HEK293 (cell line): ENCODE measurements around the gene KLHL6.

Experiments used
- CTCF ChIA-PET: fragments of 350-600 bp; formaldehyde crosslinking; extraction: SDS; loops from one replicate; lab custom pipeline; 2021; ENCODE audit warnings: antibody characterized with exemption; lab: Yijun Ruan, JAX
- POLR2A ChIA-PET: fragments of 300-600 bp; formaldehyde crosslinking; extraction: SDS; loops from one replicate; lab custom pipeline; 2020; ENCODE audit warnings: antibody characterized with exemption, inconsistent platforms; lab: Yijun Ruan, JAX
- H3K27ac ChIP-seq: fragments of 200-500 bp; sonication (Bioruptor generic); 2 replicates; pipeline ENCODE4 v1.5.1; 2014; ENCODE audit warnings: low read depth, low read length, control low read depth, inconsistent platforms; ENCODE audit errors: extremely low read depth
- H3K36me3 ChIP-seq, 2 experiments: fragments of 200-500 bp in 1 of 2; sonication (Bioruptor generic) in 1 of 2; 1 replicate in 1 of 2; 2 replicates in 1 of 2; pipeline ENCODE4 v1.5.1; 2014 to 2017; ENCODE audit warnings: inconsistent platforms in 2 of 2, low read length in 2 of 2; ENCODE audit not compliant: control insufficient read depth in 2 of 2, insufficient read depth in 1 of 2
- H3K4me1 ChIP-seq: fragments of 200-500 bp; sonication (Bioruptor generic); 2 replicates; pipeline ENCODE4 v1.5.1; 2014; ENCODE audit warnings: mild to moderate bottlenecking, low read length, inconsistent platforms; ENCODE audit not compliant: control insufficient read depth, insufficient read depth
- H3K4me3 ChIP-seq: 2 replicates; pipeline ENCODE4 v1.5.1; 2011; ENCODE audit warnings: low read depth, mild to moderate bottlenecking, control low read depth, low read length, moderate library complexity
- H3K9me3 ChIP-seq: fragments of 200-500 bp; sonication (Bioruptor generic); 2 replicates; pipeline ENCODE4 v1.5.1; 2014; ENCODE audit warnings: low read depth, low read length, inconsistent platforms; ENCODE audit not compliant: control insufficient read depth, insufficient read depth
- SETDB1 ChIP-seq: IDR thresholded peaks from one replicate; pipeline ENCODE4 v1.6.1; 2017; ENCODE audit warnings: mild to moderate bottlenecking, low read length, moderate library complexity, mixed read lengths; ENCODE audit not compliant: insufficient read length
- TRIM28 ChIP-seq: IDR thresholded peaks from 2 replicates; pipeline ENCODE4 v1.6.1; 2011; ENCODE audit warnings: low read length, control low read depth, borderline replicate concordance
- ZBTB17 ChIP-seq: fragments of 450-650 bp; formaldehyde crosslinking; IDR thresholded peaks from 2 replicates; pipeline ENCODE4 v1.5.1; 2016; ENCODE audit warnings: missing biosample characterization, missing genetic modification characterization
- ZBTB48 ChIP-seq: fragments of 450-650 bp; formaldehyde crosslinking; IDR thresholded peaks from 2 replicates; pipeline ENCODE4 v1.5.1; 2016; ENCODE audit warnings: missing biosample characterization, missing genetic modification characterization
- ZFP69B ChIP-seq: fragments of 450-650 bp; formaldehyde crosslinking; IDR thresholded peaks from 2 replicates; pipeline ENCODE4 v1.5.1; 2016; ENCODE audit warnings: missing biosample characterization, missing genetic modification characterization
- ZIC2 ChIP-seq: fragments of 450-650 bp; formaldehyde crosslinking; IDR thresholded peaks from 2 replicates; pipeline ENCODE4 v1.5.1; 2016; ENCODE audit warnings: missing biosample characterization, missing genetic modification characterization
- ZNF248 ChIP-seq: fragments of 450-650 bp; formaldehyde crosslinking; IDR thresholded peaks from 2 replicates; pipeline ENCODE4 v1.5.1; 2017; ENCODE audit warnings: missing biosample characterization, missing genetic modification characterization
- ZNF292 ChIP-seq: fragments of 450-650 bp; formaldehyde crosslinking; IDR thresholded peaks from 2 replicates; pipeline ENCODE4 v1.5.1; 2016; ENCODE audit warnings: low read depth, missing biosample characterization, missing genetic modification characterization, borderline replicate concordance
- ZNF610 ChIP-seq: fragments of 450-650 bp; formaldehyde crosslinking; IDR thresholded peaks from 2 replicates; pipeline ENCODE4 v1.5.1; 2016; ENCODE audit warnings: missing biosample characterization, missing genetic modification characterization, borderline replicate concordance
- ZNF654 ChIP-seq: fragments of 450-650 bp; formaldehyde crosslinking; IDR thresholded peaks from 2 replicates; pipeline ENCODE4 v1.5.1; 2016; ENCODE audit warnings: low read depth, missing biosample characterization, missing genetic modification characterization
- ZNF785 ChIP-seq: fragments of 450-650 bp; formaldehyde crosslinking; IDR thresholded peaks from 2 replicates; pipeline ENCODE4 v1.5.1; 2016; ENCODE audit warnings: missing biosample characterization, missing genetic modification characterization
- ZSCAN30 ChIP-seq: fragments of 450-650 bp; IDR thresholded peaks from 2 replicates; pipeline ENCODE4 v1.5.1; 2018; ENCODE audit warnings: missing biosample characterization, mild to moderate bottlenecking, missing genetic modification characterization, moderate library complexity
- TF ChIP-seq, protein P1 (sequence below): fragments of 450-650 bp; formaldehyde crosslinking; IDR thresholded peaks from 2 replicates; pipeline ENCODE4 v1.5.1; 2016; ENCODE audit warnings: missing biosample characterization, missing genetic modification characterization
- TF ChIP-seq, protein P2 (sequence below): fragments of 450-650 bp; formaldehyde crosslinking; IDR thresholded peaks from 2 replicates; pipeline ENCODE4 v1.5.1; 2016; ENCODE audit warnings: missing biosample characterization, missing genetic modification characterization
- TF ChIP-seq, protein P3 (sequence below): fragments of 450-650 bp; formaldehyde crosslinking; conservative IDR thresholded peaks from 2 replicates; pipeline ENCODE4 v1.5.1; 2016; ENCODE audit warnings: low read depth, missing biosample characterization, missing genetic modification characterization
- TF ChIP-seq, protein P4 (sequence below): IDR thresholded peaks from 2 replicates; pipeline ENCODE4 v1.6.1; 2011; ENCODE audit warnings: mild to moderate bottlenecking, low read depth, low read length, borderline replicate concordance

KLHL6 gene

DNA sequence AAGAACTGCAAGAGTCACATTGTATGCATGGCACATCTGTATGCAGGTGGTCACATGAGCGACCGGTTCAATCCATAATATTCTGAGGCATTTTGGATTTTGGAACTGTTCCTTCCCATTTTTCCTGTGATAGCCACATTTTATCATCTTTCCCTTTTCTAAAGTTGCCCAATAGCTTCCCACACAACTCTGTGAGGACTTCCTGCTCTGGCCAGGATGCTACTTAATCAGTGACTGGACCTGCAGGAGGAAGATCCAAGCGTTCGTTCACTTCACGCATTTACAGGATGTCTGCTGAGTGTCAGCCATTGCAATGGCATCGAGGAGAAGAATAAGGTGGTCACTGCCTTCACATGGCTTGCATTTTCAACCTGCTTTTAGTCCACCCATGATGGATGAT, 9.8 kb downstream of the KLHL6 start (continued):
- TF ChIP-seq ZFP69B (tag by site-specific recombination): no peak

DNA sequence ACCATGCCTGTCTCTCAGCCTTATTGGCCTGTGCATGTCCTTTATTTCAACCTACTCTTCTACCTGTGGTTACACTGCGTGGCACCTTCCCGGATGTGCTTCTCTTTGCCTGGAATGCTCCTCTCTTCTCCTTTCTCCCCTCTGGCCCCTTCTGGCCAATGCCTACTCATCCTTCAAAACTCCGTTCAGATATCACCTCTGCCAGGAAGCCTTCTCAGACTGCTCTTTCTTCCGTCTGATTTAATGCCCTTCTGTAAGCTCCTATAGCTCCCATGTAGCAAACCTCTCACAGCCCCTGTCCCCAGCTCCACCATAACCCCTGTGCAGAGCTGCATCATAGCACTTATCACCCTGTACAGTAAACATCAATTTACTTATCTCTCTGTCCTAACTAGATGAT, 13.2 kb downstream of the KLHL6 start:
- POLR2A ChIA-PET: no interaction called here
- Histone ChIP-seq H3K9me3 (no peaks in the 10 kb centered on the region), H3K4me1 (no peaks in the 10 kb centered on the region), H3K27ac (no peak overlapping the region), H3K4me3 (no peak overlapping the region), H3K36me3 (no peaks in the 10 kb centered on the region)
- TF ChIP-seq, protein P1, sequence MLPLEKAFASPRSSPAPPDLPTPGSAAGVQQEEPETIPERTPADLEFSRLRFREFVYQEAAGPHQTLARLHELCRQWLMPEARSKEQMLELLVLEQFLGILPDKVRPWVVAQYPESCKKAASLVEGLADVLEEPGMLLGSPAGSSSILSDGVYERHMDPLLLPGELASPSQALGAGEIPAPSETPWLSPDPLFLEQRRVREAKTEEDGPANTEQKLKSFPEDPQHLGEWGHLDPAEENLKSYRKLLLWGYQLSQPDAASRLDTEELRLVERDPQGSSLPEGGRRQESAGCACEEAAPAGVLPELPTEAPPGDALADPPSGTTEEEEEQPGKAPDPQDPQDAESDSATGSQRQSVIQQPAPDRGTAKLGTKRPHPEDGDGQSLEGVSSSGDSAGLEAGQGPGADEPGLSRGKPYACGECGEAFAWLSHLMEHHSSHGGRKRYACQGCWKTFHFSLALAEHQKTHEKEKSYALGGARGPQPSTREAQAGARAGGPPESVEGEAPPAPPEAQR (tag by site-specific recombination): no peak
- no peak for TF ChIP-seq ZBTB48 (tag by site-specific recombination)
- TF ChIP-seq ZNF610 (tag by site-specific recombination): no peak
- no peak for TF ChIP-seq ZIC2 (tag by site-specific recombination)
- no peak for TF ChIP-seq ZBTB17 (tag by site-specific recombination)
- TF ChIP-seq ZNF785 (tag by site-specific recombination): no peak
- TF ChIP-seq ZSCAN30 (tag by site-specific recombination): no peak
- TF ChIP-seq ZNF654: no peak
- TF ChIP-seq ZNF248: no peak
- no peak for TF ChIP-seq TRIM28
- TF ChIP-seq ZNF292 (tag by site-specific recombination): no peak
- TF ChIP-seq SETDB1: no peak
- TF ChIP-seq, protein P2, sequence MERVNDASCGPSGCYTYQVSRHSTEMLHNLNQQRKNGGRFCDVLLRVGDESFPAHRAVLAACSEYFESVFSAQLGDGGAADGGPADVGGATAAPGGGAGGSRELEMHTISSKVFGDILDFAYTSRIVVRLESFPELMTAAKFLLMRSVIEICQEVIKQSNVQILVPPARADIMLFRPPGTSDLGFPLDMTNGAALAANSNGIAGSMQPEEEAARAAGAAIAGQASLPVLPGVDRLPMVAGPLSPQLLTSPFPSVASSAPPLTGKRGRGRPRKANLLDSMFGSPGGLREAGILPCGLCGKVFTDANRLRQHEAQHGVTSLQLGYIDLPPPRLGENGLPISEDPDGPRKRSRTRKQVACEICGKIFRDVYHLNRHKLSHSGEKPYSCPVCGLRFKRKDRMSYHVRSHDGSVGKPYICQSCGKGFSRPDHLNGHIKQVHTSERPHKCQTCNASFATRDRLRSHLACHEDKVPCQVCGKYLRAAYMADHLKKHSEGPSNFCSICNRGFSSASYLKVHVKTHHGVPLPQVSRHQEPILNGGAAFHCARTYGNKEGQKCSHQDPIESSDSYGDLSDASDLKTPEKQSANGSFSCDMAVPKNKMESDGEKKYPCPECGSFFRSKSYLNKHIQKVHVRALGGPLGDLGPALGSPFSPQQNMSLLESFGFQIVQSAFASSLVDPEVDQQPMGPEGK (tag by site-specific recombination): no peak
- TF ChIP-seq, protein P3, sequence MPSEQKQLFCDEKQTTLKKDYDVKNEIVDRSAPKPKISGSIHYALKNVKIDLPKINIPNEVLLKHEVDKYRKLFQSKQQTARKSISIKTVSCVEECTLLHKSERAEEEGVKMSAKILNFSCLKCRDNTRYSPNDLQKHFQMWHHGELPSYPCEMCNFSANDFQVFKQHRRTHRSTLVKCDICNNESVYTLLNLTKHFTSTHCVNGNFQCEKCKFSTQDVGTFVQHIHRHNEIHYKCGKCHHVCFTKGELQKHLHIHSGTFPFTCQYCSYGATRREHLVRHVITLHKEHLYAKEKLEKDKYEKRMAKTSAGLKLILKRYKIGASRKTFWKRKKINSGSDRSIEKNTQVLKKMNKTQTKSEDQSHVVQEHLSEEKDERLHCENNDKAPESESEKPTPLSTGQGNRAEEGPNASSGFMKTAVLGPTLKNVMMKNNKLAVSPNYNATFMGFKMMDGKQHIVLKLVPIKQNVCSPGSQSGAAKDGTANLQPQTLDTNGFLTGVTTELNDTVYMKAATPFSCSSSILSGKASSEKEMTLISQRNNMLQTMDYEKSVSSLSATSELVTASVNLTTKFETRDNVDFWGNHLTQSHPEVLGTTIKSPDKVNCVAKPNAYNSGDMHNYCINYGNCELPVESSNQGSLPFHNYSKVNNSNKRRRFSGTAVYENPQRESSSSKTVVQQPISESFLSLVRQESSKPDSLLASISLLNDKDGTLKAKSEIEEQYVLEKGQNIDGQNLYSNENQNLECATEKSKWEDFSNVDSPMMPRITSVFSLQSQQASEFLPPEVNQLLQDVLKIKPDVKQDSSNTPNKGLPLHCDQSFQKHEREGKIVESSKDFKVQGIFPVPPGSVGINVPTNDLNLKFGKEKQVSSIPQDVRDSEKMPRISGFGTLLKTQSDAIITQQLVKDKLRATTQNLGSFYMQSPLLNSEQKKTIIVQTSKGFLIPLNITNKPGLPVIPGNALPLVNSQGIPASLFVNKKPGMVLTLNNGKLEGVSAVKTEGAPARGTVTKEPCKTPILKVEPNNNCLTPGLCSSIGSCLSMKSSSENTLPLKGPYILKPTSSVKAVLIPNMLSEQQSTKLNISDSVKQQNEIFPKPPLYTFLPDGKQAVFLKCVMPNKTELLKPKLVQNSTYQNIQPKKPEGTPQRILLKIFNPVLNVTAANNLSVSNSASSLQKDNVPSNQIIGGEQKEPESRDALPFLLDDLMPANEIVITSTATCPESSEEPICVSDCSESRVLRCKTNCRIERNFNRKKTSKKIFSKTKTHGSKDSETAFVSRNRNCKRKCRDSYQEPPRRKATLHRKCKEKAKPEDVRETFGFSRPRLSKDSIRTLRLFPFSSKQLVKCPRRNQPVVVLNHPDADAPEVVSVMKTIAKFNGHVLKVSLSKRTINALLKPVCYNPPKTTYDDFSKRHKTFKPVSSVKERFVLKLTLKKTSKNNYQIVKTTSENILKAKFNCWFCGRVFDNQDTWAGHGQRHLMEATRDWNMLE (tag by site-specific recombination): no peak
- TF ChIP-seq, protein P4, sequence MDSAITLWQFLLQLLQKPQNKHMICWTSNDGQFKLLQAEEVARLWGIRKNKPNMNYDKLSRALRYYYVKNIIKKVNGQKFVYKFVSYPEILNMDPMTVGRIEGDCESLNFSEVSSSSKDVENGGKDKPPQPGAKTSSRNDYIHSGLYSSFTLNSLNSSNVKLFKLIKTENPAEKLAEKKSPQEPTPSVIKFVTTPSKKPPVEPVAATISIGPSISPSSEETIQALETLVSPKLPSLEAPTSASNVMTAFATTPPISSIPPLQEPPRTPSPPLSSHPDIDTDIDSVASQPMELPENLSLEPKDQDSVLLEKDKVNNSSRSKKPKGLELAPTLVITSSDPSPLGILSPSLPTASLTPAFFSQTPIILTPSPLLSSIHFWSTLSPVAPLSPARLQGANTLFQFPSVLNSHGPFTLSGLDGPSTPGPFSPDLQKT: no peak
- CTCF ChIA-PET: no interaction called here
